ENCODE measurements around the gene SMAD2. TPM values are rescaled to one million over a fixed set of nuclear protein-coding genes. Genes with fewer than 3 reads are reported as not detected.

Gene SMAD2
- total RNA-seq, 1 donor, result 44.9 TPM

DNA sequence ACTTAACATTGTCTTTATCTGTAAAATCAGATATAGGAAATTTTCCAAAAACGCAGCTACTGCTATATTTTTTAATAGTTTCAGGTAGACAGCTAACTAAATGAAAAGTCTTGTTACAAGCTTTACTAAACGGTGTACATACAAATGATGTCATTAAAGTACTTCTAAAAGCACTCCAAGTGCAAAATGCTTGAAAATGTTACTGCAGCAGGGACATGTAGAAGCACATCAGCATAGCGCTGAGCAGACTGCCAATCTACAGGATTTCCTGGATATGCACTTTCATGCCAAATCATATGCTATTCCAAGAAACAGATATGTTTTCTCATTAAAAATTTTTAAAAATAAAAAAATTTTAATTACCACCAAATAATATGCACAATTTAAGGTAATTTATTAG is 61.7 kb downstream of the SMAD2 start:
- TF ChIP-seq, protein P1, sequence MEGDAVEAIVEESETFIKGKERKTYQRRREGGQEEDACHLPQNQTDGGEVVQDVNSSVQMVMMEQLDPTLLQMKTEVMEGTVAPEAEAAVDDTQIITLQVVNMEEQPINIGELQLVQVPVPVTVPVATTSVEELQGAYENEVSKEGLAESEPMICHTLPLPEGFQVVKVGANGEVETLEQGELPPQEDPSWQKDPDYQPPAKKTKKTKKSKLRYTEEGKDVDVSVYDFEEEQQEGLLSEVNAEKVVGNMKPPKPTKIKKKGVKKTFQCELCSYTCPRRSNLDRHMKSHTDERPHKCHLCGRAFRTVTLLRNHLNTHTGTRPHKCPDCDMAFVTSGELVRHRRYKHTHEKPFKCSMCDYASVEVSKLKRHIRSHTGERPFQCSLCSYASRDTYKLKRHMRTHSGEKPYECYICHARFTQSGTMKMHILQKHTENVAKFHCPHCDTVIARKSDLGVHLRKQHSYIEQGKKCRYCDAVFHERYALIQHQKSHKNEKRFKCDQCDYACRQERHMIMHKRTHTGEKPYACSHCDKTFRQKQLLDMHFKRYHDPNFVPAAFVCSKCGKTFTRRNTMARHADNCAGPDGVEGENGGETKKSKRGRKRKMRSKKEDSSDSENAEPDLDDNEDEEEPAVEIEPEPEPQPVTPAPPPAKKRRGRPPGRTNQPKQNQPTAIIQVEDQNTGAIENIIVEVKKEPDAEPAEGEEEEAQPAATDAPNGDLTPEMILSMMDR (IDR thresholded peaks at IDR 0.05; ENCODE audit: extremely low read depth, low read depth, low read length), result no peak
- Histone ChIP-seq H3K27ac (ENCODE audit: low read depth, low read length) (no peak overlapping the region), H3K9me3 (ENCODE audit: low read depth, low read length) (no peaks in the 10 kb centered on the region), H3K27me3 (ENCODE audit: insufficient read depth, low read length) (no peaks in the 10 kb centered on the region), H3K36me3 (ENCODE audit: insufficient read depth, low read length) (peaks cover 4% of the 10 kb centered on the region), H2AFZ (ENCODE audit: low read length) (no peak overlapping the region), H3K79me2 (ENCODE audit: insufficient read depth, low read length) (peaks cover 26% of the 10 kb centered on the region), H3K4me2 (ENCODE audit: insufficient read depth, low read length) (no peak overlapping the region), H3K4me1 (ENCODE audit: insufficient read depth, low read length) (no peaks in the 10 kb centered on the region), H4K20me1 (ENCODE audit: insufficient read depth, low read length) (no peaks in the 10 kb centered on the region), H3K4me3 (ENCODE audit: insufficient read depth, low read length) (no peak overlapping the region)
- no peak for DNase-seq (ENCODE audit: insufficient read length, low spot score, missing footprints)

DNA sequence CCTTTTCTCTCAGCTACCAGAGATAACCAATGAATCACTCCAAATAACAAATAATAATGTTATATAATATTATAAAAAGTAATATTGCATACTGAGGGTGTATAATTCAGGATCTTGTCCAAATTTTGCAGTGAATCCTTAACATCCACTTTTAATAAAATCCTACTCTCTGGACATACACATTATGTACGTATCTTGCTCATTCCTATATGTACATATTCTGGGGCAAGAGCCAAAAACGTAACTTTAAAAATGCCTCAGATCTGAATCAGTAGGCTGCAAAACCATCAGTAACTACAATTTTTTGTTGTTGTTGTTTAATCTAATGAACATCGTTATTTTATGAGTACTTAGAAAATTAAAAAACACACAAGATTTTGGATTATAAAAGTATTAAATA is 65.3 kb downstream of the SMAD2 start:
- no peak for DNase-seq (ENCODE audit: insufficient read length, low spot score, missing footprints)

DNA sequence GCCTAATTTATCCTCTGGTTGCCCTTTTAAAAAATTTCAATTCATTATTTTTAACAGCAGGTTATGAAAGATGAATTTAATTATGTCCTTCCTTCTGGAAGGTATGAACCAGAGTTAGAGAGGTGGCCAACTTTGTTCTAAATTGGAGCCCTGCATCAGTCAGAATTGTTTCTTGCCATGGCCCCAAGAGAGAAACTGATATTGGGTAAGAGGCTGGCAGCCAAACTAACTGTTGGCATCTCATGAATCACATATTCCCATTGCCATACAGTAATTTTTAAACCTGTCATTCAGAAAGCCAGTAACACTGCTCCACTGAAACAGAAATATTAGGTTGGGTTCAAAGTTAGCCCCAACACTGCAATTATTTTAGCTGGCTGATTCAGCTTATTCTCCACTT is 67.4 kb downstream of the SMAD2 start:
- TF ChIP-seq, protein P1 (IDR thresholded peaks at IDR 0.05; ENCODE audit: extremely low read depth, low read depth, low read length), result no peak
- Histone ChIP-seq H3K9me3 (ENCODE audit: low read depth, low read length) (no peaks in the 10 kb centered on the region), H3K27ac (ENCODE audit: low read depth, low read length) (no peak overlapping the region), H4K20me1 (ENCODE audit: insufficient read depth, low read length) (no peaks in the 10 kb centered on the region), H3K4me3 (ENCODE audit: insufficient read depth, low read length) (no peak overlapping the region), H3K4me2 (ENCODE audit: insufficient read depth, low read length) (no peak overlapping the region), H3K36me3 (ENCODE audit: insufficient read depth, low read length) (peaks cover 11% of the 10 kb centered on the region), H3K79me2 (ENCODE audit: insufficient read depth, low read length) (no peaks in the 10 kb centered on the region), H3K4me1 (ENCODE audit: insufficient read depth, low read length) (no peaks in the 10 kb centered on the region), H2AFZ (ENCODE audit: low read length) (no peak overlapping the region), H3K27me3 (ENCODE audit: insufficient read depth, low read length) (no peaks in the 10 kb centered on the region)
- DNase-seq (ENCODE audit: insufficient read length, low spot score, missing footprints), result no peak

More for the DNA sequence above, 65.3 kb downstream of the SMAD2 start:
- Histone ChIP-seq H3K4me2 (ENCODE audit: insufficient read depth, low read length) (no peak overlapping the region), H2AFZ (ENCODE audit: low read length) (no peak overlapping the region), H3K4me1 (ENCODE audit: insufficient read depth, low read length) (no peaks in the 10 kb centered on the region), H3K4me3 (ENCODE audit: insufficient read depth, low read length) (no peak overlapping the region), H3K27me3 (ENCODE audit: insufficient read depth, low read length) (no peaks in the 10 kb centered on the region), H3K27ac (ENCODE audit: low read depth, low read length) (no peak overlapping the region), H3K36me3 (ENCODE audit: insufficient read depth, low read length) (peaks cover 4% of the 10 kb centered on the region), H4K20me1 (ENCODE audit: insufficient read depth, low read length) (no peaks in the 10 kb centered on the region), H3K79me2 (ENCODE audit: insufficient read depth, low read length) (no peaks in the 10 kb centered on the region), H3K9me3 (ENCODE audit: low read depth, low read length) (no peaks in the 10 kb centered on the region)
- TF ChIP-seq, protein P1 (IDR thresholded peaks at IDR 0.05; ENCODE audit: extremely low read depth, low read depth, low read length), result no peak

DNA sequence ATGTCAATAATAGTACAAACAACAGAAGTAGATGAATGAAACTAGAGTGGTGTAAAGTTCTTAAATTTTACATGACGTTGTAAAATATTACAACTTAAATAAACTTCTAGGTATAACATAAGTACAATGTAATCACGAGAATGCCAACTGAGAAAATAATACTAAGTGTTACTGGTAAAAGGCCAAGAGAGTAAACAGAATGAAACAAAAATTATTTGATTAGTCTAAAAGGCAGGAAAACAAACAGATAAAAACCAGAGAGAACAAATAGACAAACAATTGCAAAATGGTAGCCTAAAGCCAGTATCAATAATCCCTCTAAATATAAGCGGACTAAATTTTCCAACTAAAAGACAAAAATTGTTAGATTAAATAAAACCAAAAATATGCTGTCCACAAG is 71.9 kb downstream of the SMAD2 start:
- Histone ChIP-seq H2AFZ (ENCODE audit: low read length) (no peak overlapping the region), H4K20me1 (ENCODE audit: insufficient read depth, low read length) (no peaks in the 10 kb centered on the region), H3K27me3 (ENCODE audit: insufficient read depth, low read length) (no peaks in the 10 kb centered on the region), H3K36me3 (ENCODE audit: insufficient read depth, low read length) (peaks cover 9% of the 10 kb centered on the region), H3K79me2 (ENCODE audit: insufficient read depth, low read length) (no peaks in the 10 kb centered on the region), H3K27ac (ENCODE audit: low read depth, low read length) (no peak overlapping the region), H3K9me3 (ENCODE audit: low read depth, low read length) (no peaks in the 10 kb centered on the region), H3K4me1 (ENCODE audit: insufficient read depth, low read length) (no peaks in the 10 kb centered on the region), H3K4me3 (ENCODE audit: insufficient read depth, low read length) (no peak overlapping the region), H3K4me2 (ENCODE audit: insufficient read depth, low read length) (no peak overlapping the region)
- no peak for DNase-seq (ENCODE audit: insufficient read length, low spot score, missing footprints)
- TF ChIP-seq, protein P1 (IDR thresholded peaks at IDR 0.05; ENCODE audit: extremely low read depth, low read depth, low read length), result no peak
